ENCODE results near the gene MYO1G. TPM values are rescaled to one million over a fixed set of nuclear protein-coding genes. Genes with fewer than 3 reads are reported as not detected.

MYO1G gene
- total RNA-seq, 4 donors from 2014 or later, result 2.5 to 8.3 (median 6.4) TPM

DNA sequence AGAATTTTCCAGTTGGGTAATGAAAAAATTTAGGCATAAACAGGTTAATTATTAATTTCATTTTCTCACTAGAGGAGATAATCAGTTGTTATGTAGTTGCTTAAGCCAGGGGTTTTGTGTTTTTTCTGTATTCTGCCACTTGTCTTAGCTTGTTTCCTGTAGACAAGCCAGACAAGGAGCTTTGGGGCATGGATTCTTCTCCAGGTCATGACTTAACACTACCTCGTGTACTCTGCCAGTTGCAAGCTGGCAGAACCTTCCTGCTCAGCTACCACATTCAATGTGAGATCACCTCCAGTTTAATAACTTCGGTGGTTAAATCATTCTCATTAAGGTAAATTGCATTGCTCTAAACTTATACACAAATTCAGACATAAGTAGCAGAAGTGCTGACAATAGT lies 23.0 kb upstream of the MYO1G start:
- in situ Hi-C loops (cut with MboI; ENCODE audit: low pct_ligation_motif_present in 1 of 4, low pct_unique_long_range_greater_than_20kb in 1 of 4, low sequenced_read_pairs in 3 of 4) (no loop called here), intact Hi-C loops (cut with DNase I; ENCODE audit: low total_unique reads) (no loop called here)
- H3K27ac ChIP-seq, result peak overlapping the region in 3 of 4 donors; percentile 94 to 96 (median 96)
- TF ChIP-seq POLR2AphosphoS5 (IDR thresholded peaks at IDR 0.05) (no peak), POLR2A (IDR thresholded peaks at IDR 0.05) (no peak), EP300 (IDR thresholded peaks at IDR 0.05; ENCODE audit: low read depth) (no peak)
- TF ChIP-seq, protein P1, sequence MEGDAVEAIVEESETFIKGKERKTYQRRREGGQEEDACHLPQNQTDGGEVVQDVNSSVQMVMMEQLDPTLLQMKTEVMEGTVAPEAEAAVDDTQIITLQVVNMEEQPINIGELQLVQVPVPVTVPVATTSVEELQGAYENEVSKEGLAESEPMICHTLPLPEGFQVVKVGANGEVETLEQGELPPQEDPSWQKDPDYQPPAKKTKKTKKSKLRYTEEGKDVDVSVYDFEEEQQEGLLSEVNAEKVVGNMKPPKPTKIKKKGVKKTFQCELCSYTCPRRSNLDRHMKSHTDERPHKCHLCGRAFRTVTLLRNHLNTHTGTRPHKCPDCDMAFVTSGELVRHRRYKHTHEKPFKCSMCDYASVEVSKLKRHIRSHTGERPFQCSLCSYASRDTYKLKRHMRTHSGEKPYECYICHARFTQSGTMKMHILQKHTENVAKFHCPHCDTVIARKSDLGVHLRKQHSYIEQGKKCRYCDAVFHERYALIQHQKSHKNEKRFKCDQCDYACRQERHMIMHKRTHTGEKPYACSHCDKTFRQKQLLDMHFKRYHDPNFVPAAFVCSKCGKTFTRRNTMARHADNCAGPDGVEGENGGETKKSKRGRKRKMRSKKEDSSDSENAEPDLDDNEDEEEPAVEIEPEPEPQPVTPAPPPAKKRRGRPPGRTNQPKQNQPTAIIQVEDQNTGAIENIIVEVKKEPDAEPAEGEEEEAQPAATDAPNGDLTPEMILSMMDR (IDR thresholded peaks at IDR 0.05), result no peak
- H3K36me3 ChIP-seq, result no peaks in the 10 kb centered on the region
- no peaks in the 10 kb centered on the region for H3K9me3 ChIP-seq
- H3K4me1 ChIP-seq, result peaks cover 6 to 27% (median 17%) of the 10 kb centered on the region in 4 donors
- H3K4me3 ChIP-seq, result no peak overlapping the region
- WGBS, 2 donors (ENCODE audit: low coverage in 1 of 2), result 39 to 57% methylated on average over 2 of the region's 2 CpGs
- no peaks in the 10 kb centered on the region for H3K27me3 ChIP-seq
- DNase-seq, result no peak

DNA sequence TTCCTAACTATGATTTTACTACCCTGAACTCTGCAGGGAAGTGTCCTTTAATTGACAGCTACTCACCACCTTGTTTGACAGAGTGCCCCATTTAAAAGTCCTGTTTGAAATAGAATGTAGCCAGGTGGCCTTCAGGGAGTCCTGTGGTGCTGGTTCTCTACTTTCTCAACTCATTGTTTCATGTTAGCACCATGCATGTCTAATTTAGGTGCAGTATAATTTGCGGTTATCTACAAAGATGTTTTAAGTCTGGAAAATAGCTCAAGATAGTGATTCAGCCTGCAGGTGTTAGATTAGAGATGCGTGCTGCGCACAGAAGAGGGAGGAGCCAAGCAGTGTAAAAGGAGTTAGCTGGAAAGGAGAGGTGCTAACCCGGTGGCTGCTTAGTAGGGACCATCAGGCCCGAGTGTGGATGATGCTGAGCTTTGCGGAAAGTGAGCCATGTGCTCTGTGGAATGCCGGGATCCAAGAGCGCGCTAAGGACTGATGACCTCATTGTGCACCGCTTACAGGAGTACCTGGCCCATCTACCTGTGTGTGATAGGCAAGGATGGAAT lies 22.4 kb upstream of the MYO1G start:
- WGBS, 2 donors (ENCODE audit: low coverage in 1 of 2), result 24% methylated on average over 10 of the region's 10 CpGs; no CpG with 5 or more reads in 1 of the 2 donors
- TF ChIP-seq POLR2AphosphoS5 (IDR thresholded peaks at IDR 0.05), result peak in 1 of 3 donors; percentile 12
- TF ChIP-seq, protein P1 (IDR thresholded peaks at IDR 0.05), result no peak
- in situ Hi-C loops (cut with MboI; ENCODE audit: low pct_ligation_motif_present in 1 of 4, low pct_unique_long_range_greater_than_20kb in 1 of 4, low sequenced_read_pairs in 3 of 4), result no loop called here

DNA sequence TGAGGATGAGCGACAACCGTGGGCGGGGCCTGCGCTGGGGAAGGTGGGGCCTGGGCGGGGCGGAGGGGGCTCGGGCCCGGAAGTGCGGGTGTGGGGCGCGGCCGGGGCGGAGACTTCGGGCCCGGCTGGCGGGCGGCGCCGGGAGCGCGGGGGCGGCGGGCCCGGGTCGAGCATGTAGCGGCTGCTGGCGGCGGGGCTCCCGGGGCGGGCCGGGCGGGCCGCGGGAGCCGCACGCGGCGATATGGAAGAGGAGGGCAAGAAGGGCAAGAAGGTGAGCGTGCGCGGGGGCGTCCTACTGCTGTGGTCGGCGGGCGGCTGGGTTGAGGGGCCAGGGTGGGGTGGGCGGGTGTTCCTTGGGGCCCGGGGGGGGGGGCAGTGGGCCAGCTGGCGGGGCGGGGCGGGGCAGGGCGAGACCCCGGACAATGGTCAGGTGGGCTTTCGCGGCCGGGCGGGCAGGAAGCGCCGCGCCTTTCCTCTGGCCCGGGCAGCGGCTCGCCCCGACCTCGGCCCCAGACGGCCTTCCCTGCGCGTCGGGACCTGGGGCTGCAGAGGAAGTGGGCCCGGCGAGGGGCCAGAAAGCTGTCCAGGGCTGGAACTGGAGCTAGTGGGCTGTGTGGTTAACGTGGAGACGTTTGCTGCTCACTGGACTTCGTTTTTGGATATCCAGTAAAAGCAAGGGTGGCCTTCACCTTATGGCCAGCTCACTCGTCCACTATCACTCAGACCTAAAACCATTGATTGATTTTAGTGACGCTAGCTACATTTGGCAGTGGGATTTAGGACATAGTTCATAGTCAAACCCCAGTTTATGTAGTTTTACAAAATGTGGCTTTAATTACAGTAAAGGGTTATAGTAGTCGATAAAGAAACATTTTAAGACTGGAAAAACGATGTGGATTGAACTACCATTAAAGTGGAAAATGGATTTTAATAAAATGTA lies 21.5 kb upstream of the MYO1G start, which contains the start of gene CCM2:
CCM2 (plus strand) TSS at position 109 of the 940 bp plus-strand sequence; CDS start at position 242, 133 bp downstream.
- Histone ChIP-seq H3K9me3 (no peaks in the 10 kb centered on the region), H3K36me3 (no peaks in the 10 kb centered on the region), H3K4me1 (peaks cover 6 to 27% (median 17%) of the 10 kb centered on the region in 4 donors), H3K27me3 (no peaks in the 10 kb centered on the region), H3K27ac (peak within 1 kb of the TSS; percentile 94 to 98 (median 96)), H3K4me3 (peak within 1 kb of the TSS; percentile 61 to 92 (median 76))
- in situ Hi-C loops (cut with MboI; ENCODE audit: low pct_ligation_motif_present in 1 of 4, low pct_unique_long_range_greater_than_20kb in 1 of 4, low sequenced_read_pairs in 3 of 4), result no loop called here
- DNase-seq, result peak; percentile 54
- WGBS, 2 donors (ENCODE audit: low coverage in 1 of 2), result 0 to 2% methylated on average over 3 to 37 of the region's 77 CpGs
- TF ChIP-seq POLR2A (IDR thresholded peaks at IDR 0.05) (peak; percentile 42), POLR2AphosphoS5 (IDR thresholded peaks at IDR 0.05) (no peak)
- intact Hi-C loops (cut with DNase I; ENCODE audit: low total_unique reads), result no loop called here

More for the DNA sequence above, 22.4 kb upstream of the MYO1G start:
- peak; percentile 55 for DNase-seq
- H3K27me3 ChIP-seq, result no peaks in the 10 kb centered on the region
- H3K9me3 ChIP-seq, result no peaks in the 10 kb centered on the region
- H3K4me1 ChIP-seq, result peaks cover 6 to 27% (median 17%) of the 10 kb centered on the region in 4 donors
- peak overlapping the region; percentile 94 to 96 (median 96) for H3K27ac ChIP-seq
- intact Hi-C loops (cut with DNase I; ENCODE audit: low total_unique reads), result no loop called here
- no peaks in the 10 kb centered on the region for H3K36me3 ChIP-seq
- peak overlapping the region in 3 of 4 donors; percentile 48 to 92 (median 87) for H3K4me3 ChIP-seq

DNA sequence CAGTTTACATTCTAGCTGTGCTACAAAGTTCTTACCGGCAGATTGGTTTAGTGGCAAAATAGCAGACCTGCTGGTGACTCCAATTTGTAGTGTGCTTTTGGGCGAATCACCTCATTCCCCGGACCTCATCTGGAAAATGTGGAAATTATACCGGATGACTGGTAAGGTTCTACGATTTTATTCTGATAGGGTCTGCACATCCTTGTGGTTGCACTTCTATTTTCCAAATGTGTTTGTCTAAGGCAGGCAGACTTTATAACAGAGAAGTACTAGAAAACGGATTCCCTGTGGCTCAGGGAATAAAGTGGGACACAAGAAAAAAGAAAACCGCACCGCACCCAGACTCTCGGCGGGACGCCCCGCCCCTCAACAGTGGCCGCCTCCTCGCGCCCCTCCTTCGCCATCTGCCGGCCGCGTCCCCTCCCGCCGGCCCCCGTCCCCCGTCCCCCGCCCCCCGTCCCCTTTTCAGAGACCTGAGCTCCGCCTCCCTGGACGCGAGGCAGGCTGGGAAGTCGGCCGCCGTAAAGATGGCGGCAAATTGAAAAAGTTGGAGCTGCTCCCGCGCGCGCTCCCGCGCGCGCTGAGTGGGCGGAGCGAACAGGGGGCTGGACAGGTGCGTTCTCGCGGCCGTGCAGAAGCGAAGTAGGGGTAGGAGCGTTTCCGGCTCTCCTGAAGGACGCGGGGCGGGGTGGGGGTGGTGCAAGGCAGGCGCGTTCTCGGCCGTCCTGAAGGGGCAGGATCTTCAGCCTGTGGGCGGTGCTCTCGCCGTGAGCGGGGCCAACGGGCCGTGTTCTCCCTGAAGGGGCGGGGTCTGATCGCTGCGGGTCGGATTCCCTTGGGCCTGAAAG lies 20.7 kb upstream of the MYO1G start:
- Histone ChIP-seq H3K4me3 (peak overlapping the region; percentile 61 to 92 (median 76)), H3K27me3 (no peaks in the 10 kb centered on the region), H3K27ac (peak overlapping the region; percentile 91 to 98 (median 96)), H3K36me3 (no peaks in the 10 kb centered on the region), H3K4me1 (peaks cover 6 to 34% (median 17%) of the 10 kb centered on the region in 4 donors), H3K9me3 (no peaks in the 10 kb centered on the region)
- DNase-seq, result peak; percentile 100
- 1% methylated on average over 39 of the region's 66 CpGs; no CpG with 5 or more reads in 1 of the 2 donors for WGBS, 2 donors (ENCODE audit: low coverage in 1 of 2)
- in situ Hi-C loops (cut with MboI; ENCODE audit: low pct_ligation_motif_present in 1 of 4, low pct_unique_long_range_greater_than_20kb in 1 of 4, low sequenced_read_pairs in 3 of 4) (no loop called here), intact Hi-C loops (cut with DNase I; ENCODE audit: low total_unique reads) (loop anchor here (10.0 kb wide), 1 partner anchor 405 kb away; no protein-coding TSS in a partner anchor)
- TF ChIP-seq POLR2AphosphoS5 (IDR thresholded peaks at IDR 0.05) (peak in 2 of 3 donors; percentile 14 to 37), POLR2A (IDR thresholded peaks at IDR 0.05) (peak; percentile 27), EP300 (IDR thresholded peaks at IDR 0.05; ENCODE audit: low read depth) (no peak)
- TF ChIP-seq, protein P1 (IDR thresholded peaks at IDR 0.05), result peak in 1 of 5 experiments; percentile 14
